BJ (cell line): Measurements from ENCODE around the gene DZIP3. TPM values are rescaled to one million over a fixed set of nuclear protein-coding genes. Genes with fewer than 3 reads are reported as not detected.

Experiments used
- CTCF ChIA-PET: fragments of 350-600 bp; formaldehyde crosslinking; extraction: SDS; loops from one replicate; lab custom pipeline; 2021; ENCODE audit warnings: antibody characterized with exemption, inconsistent platforms; lab: Yijun Ruan, JAX
- POLR2A ChIA-PET: fragments of 300-600 bp; sonication (Branson Sonifier 250); formaldehyde crosslinking; extraction: SDS; loops from one replicate; lab custom pipeline; 2021; ENCODE audit warnings: antibody characterized with exemption; lab: Charles Lee
- DNase-seq: peaks from one replicate; pipeline ENCODE4 v3.0.0-alpha.2; 2011; ENCODE audit warnings: low read depth
- H3K27me3 ChIP-seq: 2 replicates; pipeline ENCODE4 v1.6.0; 2011; ENCODE audit warnings: low read length; ENCODE audit not compliant: control insufficient read depth, insufficient read depth
- H3K36me3 ChIP-seq: 2 replicates; pipeline ENCODE4 v1.5.1; 2011; ENCODE audit warnings: low read length; ENCODE audit not compliant: control insufficient read depth, insufficient read depth
- H3K4me3 ChIP-seq: 2 replicates; pipeline ENCODE4 v1.5.1; 2011; ENCODE audit warnings: low read depth, mild to moderate bottlenecking, control low read depth, low read length
- polyA plus RNA-seq: library from polyadenylated mRNA; depleted of rRNA; stranded (reverse); fragments of >200 nt; gene quantifications from 2 replicates; pipeline ENCODE4 v1.2.3, GENCODE V29; 2011
- TF ChIP-seq, protein P1 (sequence below): IDR thresholded peaks from 2 replicates; pipeline ENCODE4 v1.5.1; 2011; ENCODE audit warnings: low read depth, mild to moderate bottlenecking, control low read depth, inconsistent platforms, low read length, moderate library complexity; ENCODE audit not compliant: insufficient read depth

DZIP3 gene
- polyA plus RNA-seq, 1 experiment: 5.4 TPM

DNA sequence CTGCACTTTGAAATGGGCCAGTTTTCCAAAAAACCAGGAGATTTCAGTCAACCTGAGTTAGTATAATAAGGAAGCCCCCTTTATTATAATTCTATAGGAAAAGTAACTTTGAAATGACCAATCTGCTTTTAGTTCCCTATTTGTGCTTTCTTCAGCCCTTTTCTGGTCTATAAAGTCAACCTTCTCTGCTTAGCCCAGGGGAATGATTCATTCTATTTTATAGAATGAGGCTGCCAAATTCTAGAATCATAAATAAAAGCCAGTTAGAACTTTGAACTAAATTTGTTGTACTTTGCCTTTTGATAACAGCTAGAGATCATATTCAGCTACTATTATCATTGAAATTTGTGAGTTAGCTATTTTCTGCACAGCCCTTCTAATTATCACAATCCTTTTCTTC, 25.0 kb upstream of the DZIP3 start:
- no peak overlapping the region for H3K4me3 ChIP-seq
- no peaks in the 10 kb centered on the region for H3K27me3 ChIP-seq
- CTCF ChIA-PET: interaction anchor here (1.0 kb wide), 1 partner anchor 12 kb away, joined by 3 read pairs; no protein-coding TSS in a partner anchor
- TF ChIP-seq, protein P1, sequence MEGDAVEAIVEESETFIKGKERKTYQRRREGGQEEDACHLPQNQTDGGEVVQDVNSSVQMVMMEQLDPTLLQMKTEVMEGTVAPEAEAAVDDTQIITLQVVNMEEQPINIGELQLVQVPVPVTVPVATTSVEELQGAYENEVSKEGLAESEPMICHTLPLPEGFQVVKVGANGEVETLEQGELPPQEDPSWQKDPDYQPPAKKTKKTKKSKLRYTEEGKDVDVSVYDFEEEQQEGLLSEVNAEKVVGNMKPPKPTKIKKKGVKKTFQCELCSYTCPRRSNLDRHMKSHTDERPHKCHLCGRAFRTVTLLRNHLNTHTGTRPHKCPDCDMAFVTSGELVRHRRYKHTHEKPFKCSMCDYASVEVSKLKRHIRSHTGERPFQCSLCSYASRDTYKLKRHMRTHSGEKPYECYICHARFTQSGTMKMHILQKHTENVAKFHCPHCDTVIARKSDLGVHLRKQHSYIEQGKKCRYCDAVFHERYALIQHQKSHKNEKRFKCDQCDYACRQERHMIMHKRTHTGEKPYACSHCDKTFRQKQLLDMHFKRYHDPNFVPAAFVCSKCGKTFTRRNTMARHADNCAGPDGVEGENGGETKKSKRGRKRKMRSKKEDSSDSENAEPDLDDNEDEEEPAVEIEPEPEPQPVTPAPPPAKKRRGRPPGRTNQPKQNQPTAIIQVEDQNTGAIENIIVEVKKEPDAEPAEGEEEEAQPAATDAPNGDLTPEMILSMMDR: no peak
- peaks cover 1% of the 10 kb centered on the region; the same call in 1 of the 2 replicates for H3K36me3 ChIP-seq
- POLR2A ChIA-PET: no interaction called here
- DNase-seq: no peak

DNA sequence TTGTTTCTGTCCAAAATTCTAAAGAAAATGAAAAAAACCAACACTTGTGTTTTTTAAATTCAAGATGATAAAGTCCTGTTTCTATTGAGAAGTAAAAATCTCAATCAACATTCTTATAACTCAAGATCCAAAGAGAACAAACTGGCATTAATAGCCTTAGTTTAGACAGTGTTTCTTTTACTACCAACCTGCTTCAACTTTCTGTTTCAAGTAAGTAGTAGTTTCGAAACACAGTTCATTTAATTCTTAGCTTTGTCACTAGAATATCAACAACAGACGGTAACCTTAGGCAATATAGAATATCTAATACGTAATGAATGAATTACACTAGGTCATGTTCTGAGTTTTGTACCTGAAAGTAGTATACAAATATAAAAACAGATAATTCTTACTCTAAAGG, 24.0 kb upstream of the DZIP3 start:
- Histone ChIP-seq H3K4me3 (no peak overlapping the region), H3K36me3 (peaks cover 1% of the 10 kb centered on the region; the same call in 1 of the 2 replicates), H3K27me3 (no peaks in the 10 kb centered on the region)
- TF ChIP-seq, protein P1: no peak
- no peak for DNase-seq
- ChIA-PET CTCF (interaction anchor here (1.0 kb wide), 1 partner anchor 13 kb away, joined by 3 read pairs; no protein-coding TSS in a partner anchor), POLR2A (interaction anchor here (0.8 kb wide), 1 partner anchor 17 kb away, joined by 4 read pairs; no protein-coding TSS in a partner anchor)

DNA sequence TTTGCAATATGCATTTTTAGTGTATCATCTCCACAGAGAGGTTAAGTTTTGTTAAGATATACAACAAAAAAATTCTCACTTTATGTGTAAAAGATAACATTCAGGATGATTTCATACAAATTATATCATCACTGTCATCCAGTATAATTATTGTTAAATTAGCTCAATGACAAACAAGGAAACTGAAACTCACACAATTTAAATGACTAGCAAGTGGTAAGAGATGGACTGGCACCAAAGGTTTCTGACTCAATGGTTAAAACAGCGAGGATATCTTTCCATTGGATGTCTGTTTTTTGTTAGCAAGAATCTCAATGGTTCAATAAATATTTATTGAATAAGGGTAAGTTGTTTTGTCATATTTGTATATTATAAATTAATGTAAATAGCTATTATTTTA, 22.9 kb upstream of the DZIP3 start:
- CTCF ChIA-PET: no interaction called here
- POLR2A ChIA-PET: no interaction called here
- TF ChIP-seq, protein P1: no peak

DNA sequence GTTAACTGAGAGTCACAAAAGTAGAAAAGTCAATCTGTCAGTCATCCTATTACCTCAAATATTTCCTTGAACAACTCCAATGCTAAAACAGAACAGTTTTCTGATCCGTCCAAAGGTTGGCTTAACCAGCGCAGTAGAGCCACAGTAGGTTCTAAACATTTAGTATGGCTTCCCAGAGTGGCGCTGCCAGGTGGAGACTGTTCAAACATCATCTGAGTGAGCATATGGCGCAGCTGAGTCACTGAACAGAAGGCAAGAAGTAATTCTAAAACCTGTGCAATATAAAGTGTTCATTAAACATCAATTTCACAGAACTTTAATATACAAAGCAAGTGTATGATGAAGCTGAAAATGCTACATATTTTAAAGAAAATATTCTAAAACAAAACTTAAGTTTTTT, 20.2 kb upstream of the DZIP3 start:
- no peak for DNase-seq
- Histone ChIP-seq H3K27me3 (no peaks in the 10 kb centered on the region), H3K4me3 (no peak overlapping the region), H3K36me3 (no peaks in the 10 kb centered on the region)
- TF ChIP-seq, protein P1: no peak
- ChIA-PET CTCF (no interaction called here), POLR2A (no interaction called here)

More for the DNA sequence above, 22.9 kb upstream of the DZIP3 start:
- no peak for DNase-seq
- Histone ChIP-seq H3K4me3 (no peak overlapping the region), H3K36me3 (no peaks in the 10 kb centered on the region), H3K27me3 (no peaks in the 10 kb centered on the region)

DNA sequence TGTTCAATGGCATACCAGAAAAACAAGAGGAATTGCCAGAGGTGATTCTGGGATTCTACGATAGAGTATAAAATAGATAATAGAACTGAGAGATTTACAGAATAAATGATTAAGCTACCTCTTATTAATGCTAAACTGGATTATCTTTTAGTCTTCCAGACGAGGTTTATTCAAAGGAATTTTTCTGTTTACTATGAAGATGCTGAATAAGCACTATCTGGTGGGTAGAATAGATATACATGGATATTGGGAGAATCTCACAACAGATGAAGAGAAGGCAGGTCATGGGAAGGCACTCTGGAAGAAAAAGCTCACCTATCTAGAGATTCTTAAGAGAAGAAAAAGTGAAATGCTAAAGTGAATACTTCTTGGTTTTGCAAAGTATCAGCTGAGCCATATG, 11.5 kb upstream of the DZIP3 start:
- H3K27me3 ChIP-seq: no peaks in the 10 kb centered on the region
- TF ChIP-seq, protein P1: no peak
- DNase-seq: no peak
- H3K36me3 ChIP-seq: no peaks in the 10 kb centered on the region
- H3K4me3 ChIP-seq: no peak overlapping the region
- CTCF ChIA-PET: interaction anchor here (0.6 to 1.0 kb wide), 3 partner anchors 9 to 26 kb away, joined by 3 read pairs; partner anchors contain the start of gene DZIP3
- POLR2A ChIA-PET: no interaction called here
